HG02678 (cell line): ENCODE measurements around the gene NRN1.
"Not testable (repeated sequence)": the region's sequence is repeated elsewhere in the genome, so short reads cannot be mapped to it uniquely, and the experiment has no call there.

ENCODE experiments used
- ATAC-seq: cut with Tn5 transposase; IDR thresholded peaks from one replicate; pipeline ENCODE4 v1.9.1; 2021; ENCODE audit warnings: mild to moderate bottlenecking, moderate library complexity; ENCODE audit not compliant: unreplicated experiment

Gene NRN1

GRCh38 chr6:5984150-5985089 lies 22.3 kb downstream of the NRN1 start:
- no peak for ATAC-seq

- ATAC-seq = no peak
Observed at GRCh38 chr6:5981126-5982026, 25.3 kb downstream of the NRN1 start.

GRCh38 chr6:5979650-5980420 lies 26.9 kb downstream of the NRN1 start:
- no peak for ATAC-seq

GRCh38 chr6:5976811-5977210 lies 29.9 kb downstream of the NRN1 start:
- no peak for ATAC-seq

- no peak for ATAC-seq
Observed at GRCh38 chr6:5968817-5969734, 37.6 kb downstream of the NRN1 start.

GRCh38 chr6:5968036-5968435 lies 38.7 kb downstream of the NRN1 start:
- not testable (repeated sequence) for ATAC-seq

- ATAC-seq = no peak
Observed at GRCh38 chr6:5967594-5967993, 39.1 kb downstream of the NRN1 start.

- ATAC-seq = no peak
Observed at GRCh38 chr6:5962794-5963193, 43.9 kb downstream of the NRN1 start.

GRCh38 chr6:5961836-5962235 lies 44.9 kb downstream of the NRN1 start:
- no peak for ATAC-seq

GRCh38 chr6:5960456-5960855 lies 46.3 kb downstream of the NRN1 start:
- ATAC-seq = no peak

GRCh38 chr6:5958921-5959320 lies 47.8 kb downstream of the NRN1 start:
- ATAC-seq = no peak

- no peak for ATAC-seq
Observed at GRCh38 chr6:5956939-5957338, 49.8 kb downstream of the NRN1 start.

GRCh38 chr6:5950361-5950785 lies 56.4 kb downstream of the NRN1 start:
- ATAC-seq = no peak
